GM12878 (cell line): ENCODE results near the gene SPAG6. TPM values are rescaled to one million over a fixed set of nuclear protein-coding genes. Genes with fewer than 3 reads are reported as not detected.

Experiments used
- ATAC-seq: fragments of 200-7000 bp; cut with Tn5 transposase; 3 replicates; pipeline ENCODE4 v1.9.1; 2020; ENCODE audit warnings: mild to moderate bottlenecking, moderate library complexity
- BruUV-seq: library from RNA; stranded (reverse); fragments of 400-500 nt; replicated peaks from 2 replicates; lab custom pipeline; 2021; lab: Mats Ljungman, UMichigan
- CTCF ChIA-PET: fragments of 300-600 bp; sonication (Branson Sonifier 250); formaldehyde crosslinking; extraction: SDS; loops from one replicate; lab custom pipeline; 2021; ENCODE audit warnings: inconsistent platforms; lab: Yijun Ruan, JAX
- POLR2A ChIA-PET: fragments of 350-600 bp; formaldehyde crosslinking; extraction: SDS; loops from one replicate; lab custom pipeline; 2021; ENCODE audit warnings: inconsistent platforms; lab: Charles Lee
- RAD21 ChIA-PET: fragments of 300-600 bp; sonication (Branson Sonifier 250); formaldehyde crosslinking; loops from one replicate; lab custom pipeline; 2023; ENCODE audit warnings: antibody characterized with exemption; ENCODE audit not compliant: unreplicated experiment; lab: Charles Lee
- SMC1A ChIA-PET: fragments of 300-600 bp; sonication (Branson Sonifier 250); formaldehyde crosslinking; loops from one replicate; lab custom pipeline; 2023; ENCODE audit not compliant: unreplicated experiment, uncharacterized antibody; lab: Charles Lee
- DNase-seq: peaks from one replicate; pipeline ENCODE4 v3.0.0-alpha.2; 2011; ENCODE audit warnings: low read depth, low spot score
- FAIRE-seq: peaks from 3 replicates; lab custom pipeline; 2011; peaks lifted over from hg19 to GRCh38; lab: Jason Lieb, UNC
- H2AFZ ChIP-seq: 2 replicates; pipeline ENCODE4 v1.6.0; 2011; ENCODE audit warnings: low read depth, low read length, control low read depth; ENCODE audit not compliant: control insufficient read depth
- H3K27ac ChIP-seq: 2 replicates; pipeline ENCODE4 v1.5.1; 2011; ENCODE audit warnings: control low read depth; ENCODE audit not compliant: control insufficient read depth, insufficient read depth
- H3K27me3 ChIP-seq, 2 experiments: replicated peaks in 1 of 2; 2 replicates each; pipeline versions ENCODE4 v1.6.0 to v1.6.1; 2011; ENCODE audit warnings: low read length in 1 of 2; ENCODE audit not compliant: control insufficient read depth in 2 of 2, insufficient read depth in 2 of 2
- H3K36me3 ChIP-seq, 2 experiments: 2 replicates each; pipeline ENCODE4 v1.5.1; 2011; ENCODE audit warnings: low read length in 1 of 2; ENCODE audit not compliant: control insufficient read depth in 2 of 2, insufficient read depth in 2 of 2
- H3K4me1 ChIP-seq: 2 replicates; pipeline ENCODE4 v1.6.1; 2011; ENCODE audit warnings: mild to moderate bottlenecking, low read length, moderate library complexity, mixed read lengths; ENCODE audit not compliant: control insufficient read depth, insufficient read depth
- H3K4me2 ChIP-seq: 2 replicates; pipeline ENCODE4 v1.6.0; 2011; ENCODE audit warnings: control low read depth; ENCODE audit not compliant: control insufficient read depth, insufficient read depth
- H3K4me3 ChIP-seq: fragments of 200-600 bp; sonication (generic); 2 replicates; pipeline ENCODE4 v1.5.1; 2016
- H3K79me2 ChIP-seq: 2 replicates; pipeline ENCODE4 v1.6.0; 2011; ENCODE audit warnings: low read length; ENCODE audit not compliant: control insufficient read depth, insufficient read depth
- H3K9ac ChIP-seq: 2 replicates; pipeline ENCODE4 v1.8.0; 2011; ENCODE audit warnings: low read length, control low read depth, mixed read lengths; ENCODE audit not compliant: control insufficient read depth, insufficient read depth
- H3K9me3 ChIP-seq: replicated peaks from 3 replicates; pipeline ENCODE4 v1.5.1; 2011; ENCODE audit warnings: mild to moderate bottlenecking, low read length; ENCODE audit not compliant: control insufficient read depth, insufficient read depth
- H4K20me1 ChIP-seq: 2 replicates; pipeline ENCODE4 v1.6.0; 2011; ENCODE audit not compliant: control insufficient read depth, insufficient read depth
- CBX3 ChIP-seq: fragments of 200-600 bp; sonication (generic); IDR thresholded peaks from 2 replicates; pipeline ENCODE4 v1.6.1; 2016; ENCODE audit warnings: low read depth, borderline replicate concordance
- CREB1 ChIP-seq: IDR thresholded peaks from 2 replicates; pipeline ENCODE4 v1.6.1; 2012; ENCODE audit warnings: low read depth, mild to moderate bottlenecking, inconsistent platforms
- JUND ChIP-seq: IDR thresholded peaks from 2 replicates; pipeline ENCODE4 v1.6.1; 2012; ENCODE audit warnings: low read depth, mild to moderate bottlenecking, low read length, improper control_type of control experiment, moderate library complexity
- KAT2A ChIP-seq: conservative IDR thresholded peaks from 2 replicates; pipeline ENCODE4 v1.6.1; 2011; ENCODE audit warnings: low read depth, low read length; ENCODE audit not compliant: control insufficient read depth
- NR2C1 ChIP-seq: fragments of 450-650 bp; IDR thresholded peaks from 2 replicates; pipeline ENCODE4 v1.6.1; 2017; ENCODE audit warnings: antibody characterized with exemption, mild to moderate bottlenecking, moderate library complexity
- SIX5 ChIP-seq: IDR thresholded peaks from 2 replicates; pipeline ENCODE4 v1.6.1; 2011; ENCODE audit warnings: mild to moderate bottlenecking, low read depth, low read length, moderate library complexity; ENCODE audit not compliant: severe bottlenecking
- STAT1 ChIP-seq: fragments of 450-650 bp; conservative IDR thresholded peaks from 2 replicates; pipeline ENCODE4 v1.6.1; 2014; ENCODE audit warnings: antibody characterized with exemption, mild to moderate bottlenecking
- ZNF207 ChIP-seq: fragments of 450-650 bp; IDR thresholded peaks from 2 replicates; pipeline ENCODE4 v1.6.1; 2014; ENCODE audit warnings: antibody characterized with exemption, mild to moderate bottlenecking, borderline replicate concordance
- WGBS: methylation state at CpG from one replicate; pipeline ENCODE4 v1.1.6; 2016; ENCODE audit warnings: low lambda C conversion rate; ENCODE audit not compliant: insufficient replicate concordance, insufficient coverage; ENCODE audit errors: missing lambda C conversion rate; 5-methylcytosine and 5-hydroxymethylcytosine counted together
- in situ Hi-C: fragments of 300-500 bp; cut with MboI; formaldehyde crosslinking; loops from 9 replicates; pipeline ENCODE4 v1.14.3; 2018; ENCODE audit warnings: mixed read lengths
- intact Hi-C: fragments of 100-400 bp; cut with micrococcal nuclease; formaldehyde crosslinking; loops from one replicate; pipeline ENCODE4 v1.14.2; 2022; ENCODE audit not compliant: unreplicated experiment
- polyA plus RNA-seq, 11 experiments: library from polyadenylated mRNA; depleted of rRNA in 4 of 11; unstranded in 6 of 11; stranded (reverse) in 5 of 11; fragments of >200 nt; fragmentation: Nextera tagmentation in 4 of 11; fragmentation: Illumina TruSeq in 1 of 11; extraction: Ambion mirVana in 4 of 11; extraction: Trizol in 1 of 11; gene quantifications; 1 replicate in 1 of 11; 2 replicates in 10 of 11; pipeline versions ENCODE4 v1.2.1 to v1.2.3, GENCODE V29; 2011 to 2016; ENCODE audit warnings: inconsistent platforms in 2 of 11, missing spikeins in 2 of 11, low read depth in 1 of 11
- total RNA-seq, 4 experiments: library from RNA; depleted of rRNA in 3 of 4; stranded (reverse); fragments of >200 nt in 3 of 4; fragmentation: Illumina TruSeq in 1 of 4; extraction: Trizol in 1 of 4; gene quantifications; 2 replicates each; pipeline versions ENCODE4 v1.2.1 to v1.2.3, GENCODE V29; 2013 to 2021
- TF ChIP-seq, protein P1 (sequence below): fragments of 450-650 bp; IDR thresholded peaks from 2 replicates; pipeline ENCODE4 v1.6.1; 2017; ENCODE audit warnings: mild to moderate bottlenecking, moderate library complexity
- TF ChIP-seq, protein P2 (sequence below): IDR thresholded peaks from 2 replicates; pipeline ENCODE4 v1.6.1; 2012; ENCODE audit warnings: mild to moderate bottlenecking, low read depth, low read length
- TF ChIP-seq, protein P3 (sequence below): fragments of 450-650 bp; IDR thresholded peaks from 2 replicates; pipeline ENCODE4 v1.6.1; 2017; ENCODE audit warnings: mild to moderate bottlenecking, moderate library complexity

SPAG6 gene
- total and polyA plus RNA-seq, 10 of the 15 experiments (the other 5 are each of a cell fraction or from before 2014, with no cell fraction given): 0.13 to 0.99 (median 0.40) TPM; not detected in 1

DNA sequence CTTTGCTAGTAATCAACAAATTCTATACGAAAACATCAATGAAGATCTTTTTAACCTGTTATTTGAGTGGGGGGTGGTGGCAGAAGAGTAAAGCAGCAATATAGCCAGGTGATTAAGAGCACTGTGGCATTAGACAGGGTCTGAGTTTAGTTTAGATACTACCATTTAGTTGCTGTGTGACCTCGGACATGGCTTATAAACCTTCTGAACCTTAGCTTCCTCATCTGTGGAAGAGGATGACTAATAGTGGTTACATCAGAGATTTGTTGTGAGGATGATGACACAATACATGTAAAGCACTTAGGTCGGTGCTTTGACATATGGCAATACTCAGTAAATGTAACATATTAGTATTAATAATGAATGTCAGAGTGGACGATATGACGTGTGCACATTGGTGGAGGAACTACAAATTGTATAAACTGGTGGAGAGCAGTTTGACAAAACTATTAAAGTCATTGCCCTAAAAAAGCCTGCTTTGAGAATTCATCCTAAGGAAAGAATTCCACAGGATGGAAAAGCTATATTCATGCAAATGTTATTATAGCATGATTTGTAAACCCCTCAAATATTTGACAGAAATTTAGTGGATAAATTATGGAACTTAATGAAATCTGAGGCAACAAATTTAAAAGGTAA, 24.3 kb downstream of the SPAG6 start:
- Histone ChIP-seq H3K9me3 (no peaks in the 10 kb centered on the region), H3K4me2 (0 out of 2 replicates have a peak overlapping the region, but pooled peaks have one; percentile 4), H3K4me3 (no peak overlapping the region), H2AFZ (peak overlapping the region; percentile 71), H4K20me1 (no peaks in the 10 kb centered on the region), H3K27ac (no peak overlapping the region), H3K9ac (no peak overlapping the region), H3K79me2 (no peaks in the 10 kb centered on the region), H3K36me3 (no peaks in the 10 kb centered on the region), H3K4me1 (peaks cover 19% of the 10 kb centered on the region), H3K27me3 (no peaks in the 10 kb centered on the region)
- peak; percentile 76 for ATAC-seq
- intact Hi-C loops (no loop called here), in situ Hi-C loops (no loop called here)
- 45% methylated on average over 5 of the region's 5 CpGs for WGBS
- ChIA-PET POLR2A (interaction anchor here (0.6 to 1.8 kb wide), 3 partner anchors 9 to 140 kb away, joined by 3 to 6 read pairs (median 4); no protein-coding TSS in a partner anchor), RAD21 (interaction anchor here (1.3 to 1.4 kb wide), 2 partner anchors 9 to 53 kb away, joined by 3 to 4 read pairs; partner anchors contain the start of gene COMMD3), SMC1A (interaction anchor here (0.9 to 2.0 kb wide), 4 partner anchors 10 to 53 kb away, joined by 3 to 9 read pairs (median 6); partner anchors contain the start of gene COMMD3), CTCF (no interaction called here)
- no peak for DNase-seq
- BruUV-seq: no TSS peak
- no peak for FAIRE-seq
- TF ChIP-seq ZNF207: no peak
- no peak for TF ChIP-seq CBX3
- TF ChIP-seq, protein P1, sequence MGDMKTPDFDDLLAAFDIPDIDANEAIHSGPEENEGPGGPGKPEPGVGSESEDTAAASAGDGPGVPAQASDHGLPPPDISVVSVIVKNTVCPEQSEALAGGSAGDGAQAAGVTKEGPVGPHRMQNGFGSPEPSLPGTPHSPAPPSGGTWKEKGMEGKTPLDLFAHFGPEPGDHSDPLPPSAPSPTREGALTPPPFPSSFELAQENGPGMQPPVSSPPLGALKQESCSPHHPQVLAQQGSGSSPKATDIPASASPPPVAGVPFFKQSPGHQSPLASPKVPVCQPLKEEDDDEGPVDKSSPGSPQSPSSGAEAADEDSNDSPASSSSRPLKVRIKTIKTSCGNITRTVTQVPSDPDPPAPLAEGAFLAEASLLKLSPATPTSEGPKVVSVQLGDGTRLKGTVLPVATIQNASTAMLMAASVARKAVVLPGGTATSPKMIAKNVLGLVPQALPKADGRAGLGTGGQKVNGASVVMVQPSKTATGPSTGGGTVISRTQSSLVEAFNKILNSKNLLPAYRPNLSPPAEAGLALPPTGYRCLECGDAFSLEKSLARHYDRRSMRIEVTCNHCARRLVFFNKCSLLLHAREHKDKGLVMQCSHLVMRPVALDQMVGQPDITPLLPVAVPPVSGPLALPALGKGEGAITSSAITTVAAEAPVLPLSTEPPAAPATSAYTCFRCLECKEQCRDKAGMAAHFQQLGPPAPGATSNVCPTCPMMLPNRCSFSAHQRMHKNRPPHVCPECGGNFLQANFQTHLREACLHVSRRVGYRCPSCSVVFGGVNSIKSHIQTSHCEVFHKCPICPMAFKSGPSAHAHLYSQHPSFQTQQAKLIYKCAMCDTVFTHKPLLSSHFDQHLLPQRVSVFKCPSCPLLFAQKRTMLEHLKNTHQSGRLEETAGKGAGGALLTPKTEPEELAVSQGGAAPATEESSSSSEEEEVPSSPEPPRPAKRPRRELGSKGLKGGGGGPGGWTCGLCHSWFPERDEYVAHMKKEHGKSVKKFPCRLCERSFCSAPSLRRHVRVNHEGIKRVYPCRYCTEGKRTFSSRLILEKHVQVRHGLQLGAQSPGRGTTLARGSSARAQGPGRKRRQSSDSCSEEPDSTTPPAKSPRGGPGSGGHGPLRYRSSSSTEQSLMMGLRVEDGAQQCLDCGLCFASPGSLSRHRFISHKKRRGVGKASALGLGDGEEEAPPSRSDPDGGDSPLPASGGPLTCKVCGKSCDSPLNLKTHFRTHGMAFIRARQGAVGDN: no peak
- no peak for TF ChIP-seq JUND
- peak; percentile 89 for TF ChIP-seq CREB1
- TF ChIP-seq, protein P2, sequence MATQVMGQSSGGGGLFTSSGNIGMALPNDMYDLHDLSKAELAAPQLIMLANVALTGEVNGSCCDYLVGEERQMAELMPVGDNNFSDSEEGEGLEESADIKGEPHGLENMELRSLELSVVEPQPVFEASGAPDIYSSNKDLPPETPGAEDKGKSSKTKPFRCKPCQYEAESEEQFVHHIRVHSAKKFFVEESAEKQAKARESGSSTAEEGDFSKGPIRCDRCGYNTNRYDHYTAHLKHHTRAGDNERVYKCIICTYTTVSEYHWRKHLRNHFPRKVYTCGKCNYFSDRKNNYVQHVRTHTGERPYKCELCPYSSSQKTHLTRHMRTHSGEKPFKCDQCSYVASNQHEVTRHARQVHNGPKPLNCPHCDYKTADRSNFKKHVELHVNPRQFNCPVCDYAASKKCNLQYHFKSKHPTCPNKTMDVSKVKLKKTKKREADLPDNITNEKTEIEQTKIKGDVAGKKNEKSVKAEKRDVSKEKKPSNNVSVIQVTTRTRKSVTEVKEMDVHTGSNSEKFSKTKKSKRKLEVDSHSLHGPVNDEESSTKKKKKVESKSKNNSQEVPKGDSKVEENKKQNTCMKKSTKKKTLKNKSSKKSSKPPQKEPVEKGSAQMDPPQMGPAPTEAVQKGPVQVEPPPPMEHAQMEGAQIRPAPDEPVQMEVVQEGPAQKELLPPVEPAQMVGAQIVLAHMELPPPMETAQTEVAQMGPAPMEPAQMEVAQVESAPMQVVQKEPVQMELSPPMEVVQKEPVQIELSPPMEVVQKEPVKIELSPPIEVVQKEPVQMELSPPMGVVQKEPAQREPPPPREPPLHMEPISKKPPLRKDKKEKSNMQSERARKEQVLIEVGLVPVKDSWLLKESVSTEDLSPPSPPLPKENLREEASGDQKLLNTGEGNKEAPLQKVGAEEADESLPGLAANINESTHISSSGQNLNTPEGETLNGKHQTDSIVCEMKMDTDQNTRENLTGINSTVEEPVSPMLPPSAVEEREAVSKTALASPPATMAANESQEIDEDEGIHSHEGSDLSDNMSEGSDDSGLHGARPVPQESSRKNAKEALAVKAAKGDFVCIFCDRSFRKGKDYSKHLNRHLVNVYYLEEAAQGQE: no peak
- no peak for TF ChIP-seq KAT2A
- no peak for TF ChIP-seq STAT1
- no peak for TF ChIP-seq SIX5
- TF ChIP-seq NR2C1: no peak
- TF ChIP-seq, protein P3, sequence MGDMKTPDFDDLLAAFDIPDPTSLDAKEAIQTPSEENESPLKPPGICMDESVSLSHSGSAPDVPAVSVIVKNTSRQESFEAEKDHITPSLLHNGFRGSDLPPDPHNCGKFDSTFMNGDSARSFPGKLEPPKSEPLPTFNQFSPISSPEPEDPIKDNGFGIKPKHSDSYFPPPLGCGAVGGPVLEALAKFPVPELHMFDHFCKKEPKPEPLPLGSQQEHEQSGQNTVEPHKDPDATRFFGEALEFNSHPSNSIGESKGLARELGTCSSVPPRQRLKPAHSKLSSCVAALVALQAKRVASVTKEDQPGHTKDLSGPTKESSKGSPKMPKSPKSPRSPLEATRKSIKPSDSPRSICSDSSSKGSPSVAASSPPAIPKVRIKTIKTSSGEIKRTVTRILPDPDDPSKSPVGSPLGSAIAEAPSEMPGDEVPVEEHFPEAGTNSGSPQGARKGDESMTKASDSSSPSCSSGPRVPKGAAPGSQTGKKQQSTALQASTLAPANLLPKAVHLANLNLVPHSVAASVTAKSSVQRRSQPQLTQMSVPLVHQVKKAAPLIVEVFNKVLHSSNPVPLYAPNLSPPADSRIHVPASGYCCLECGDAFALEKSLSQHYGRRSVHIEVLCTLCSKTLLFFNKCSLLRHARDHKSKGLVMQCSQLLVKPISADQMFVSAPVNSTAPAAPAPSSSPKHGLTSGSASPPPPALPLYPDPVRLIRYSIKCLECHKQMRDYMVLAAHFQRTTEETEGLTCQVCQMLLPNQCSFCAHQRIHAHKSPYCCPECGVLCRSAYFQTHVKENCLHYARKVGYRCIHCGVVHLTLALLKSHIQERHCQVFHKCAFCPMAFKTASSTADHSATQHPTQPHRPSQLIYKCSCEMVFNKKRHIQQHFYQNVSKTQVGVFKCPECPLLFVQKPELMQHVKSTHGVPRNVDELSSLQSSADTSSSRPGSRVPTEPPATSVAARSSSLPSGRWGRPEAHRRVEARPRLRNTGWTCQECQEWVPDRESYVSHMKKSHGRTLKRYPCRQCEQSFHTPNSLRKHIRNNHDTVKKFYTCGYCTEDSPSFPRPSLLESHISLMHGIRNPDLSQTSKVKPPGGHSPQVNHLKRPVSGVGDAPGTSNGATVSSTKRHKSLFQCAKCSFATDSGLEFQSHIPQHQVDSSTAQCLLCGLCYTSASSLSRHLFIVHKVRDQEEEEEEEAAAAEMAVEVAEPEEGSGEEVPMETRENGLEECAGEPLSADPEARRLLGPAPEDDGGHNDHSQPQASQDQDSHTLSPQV: no peak
